Left lobe of liver (tissue), 1 donor: Measurements from ENCODE around the gene PRR5L. TPM values are rescaled to one million over a fixed set of nuclear protein-coding genes. Genes with fewer than 3 reads are reported as not detected.

Experiments
- total RNA-seq: library from RNA; stranded (reverse); gene quantifications from one replicate; pipeline ENCODE4 v1.2.1, GENCODE V29; 2021
- donor health status: DM: no; HTN: yes; CAD: no.

PRR5L gene
- total RNA-seq, 1 donor from 2014 or later = 2.1 TPM

Other genes starting within 250 kb of the PRR5L start
- 26.0 TPM for gene COMMD9, start 6.9 kb upstream of the PRR5L start, total RNA-seq
- gene TRAF6, start 214.0 kb downstream of the PRR5L start, total RNA-seq = 6.2 TPM